KBM-7 (cell line): ENCODE measurements around the gene PRRG2.

Experiments used
- DNase-seq: peaks from one replicate; pipeline ENCODE4 v3.0.0-alpha.2; 2015
- in situ Hi-C: fragments of 300-500 bp; cut with MboI; formaldehyde crosslinking; loops from 2 replicates; pipeline ENCODE4 v1.14.3; 2020; ENCODE audit warnings: low sequenced_read_pairs, low pct_unique_long_range_greater_than_20kb, mixed read lengths

Gene PRRG2

DNA sequence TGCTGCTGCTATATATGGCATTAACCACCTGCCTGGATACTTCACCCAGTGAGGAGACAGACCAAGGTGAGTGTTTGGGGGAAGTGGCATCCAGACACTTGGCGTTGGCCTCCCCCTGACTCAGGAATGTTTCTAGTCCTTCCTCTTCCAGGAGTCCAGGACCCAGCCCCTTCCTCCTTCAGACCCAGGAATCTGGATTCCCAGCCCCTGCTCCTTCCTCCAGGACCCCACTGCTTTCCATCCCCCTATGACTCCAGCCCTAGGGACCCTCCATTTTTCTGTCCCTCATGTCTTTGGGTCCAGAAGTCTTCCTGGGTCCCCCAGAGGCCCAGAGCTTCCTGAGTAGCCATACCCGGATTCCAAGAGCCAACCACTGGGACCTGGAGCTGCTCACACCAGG is 2.1 kb downstream of the PRRG2 start:
- in situ Hi-C loops: no loop called here
- no peak for DNase-seq

DNA sequence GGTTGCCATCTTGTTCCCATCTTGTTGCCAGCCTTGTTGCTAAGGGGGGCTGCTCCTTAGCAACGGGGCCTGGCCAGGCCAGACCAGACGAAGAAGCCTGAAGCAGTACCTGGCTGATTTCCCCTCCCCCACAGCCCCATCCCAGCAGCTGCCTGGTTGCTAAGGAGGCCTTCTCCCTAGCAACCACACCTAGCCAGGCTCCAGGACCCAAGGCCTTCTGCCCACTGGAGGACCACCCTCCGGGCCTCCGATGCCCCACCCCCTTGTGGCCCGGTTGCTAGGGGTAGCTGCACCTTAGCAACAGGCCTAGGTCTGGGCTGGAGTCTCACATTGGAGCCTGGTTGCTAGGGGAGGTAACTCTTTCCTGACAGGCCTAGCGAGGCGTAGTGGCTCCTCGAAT is 3.9 kb downstream of the PRRG2 start:
- in situ Hi-C loops: no loop called here
- no peak for DNase-seq

DNA sequence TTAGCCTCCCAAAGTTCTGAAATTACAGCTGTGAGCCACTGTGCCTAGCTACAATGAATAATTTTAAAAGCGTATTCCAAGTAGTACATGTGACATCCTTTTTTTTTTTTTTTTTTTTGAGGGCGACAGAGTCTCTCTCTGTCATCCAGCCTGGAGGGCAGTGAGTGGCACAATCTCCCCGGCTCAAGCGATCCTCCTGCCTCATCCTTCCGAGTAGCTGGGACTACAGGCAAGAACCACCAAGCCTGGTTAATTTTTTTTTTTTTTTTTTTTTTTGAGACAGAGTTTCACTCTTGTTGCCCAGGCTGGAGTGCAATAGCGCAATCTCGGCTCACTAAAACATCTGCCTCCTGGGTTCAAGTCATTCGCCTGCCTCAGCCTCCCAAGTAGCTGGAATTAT is 6.1 kb downstream of the PRRG2 start:
- DNase-seq: no peak
- in situ Hi-C loops: no loop called here

DNA sequence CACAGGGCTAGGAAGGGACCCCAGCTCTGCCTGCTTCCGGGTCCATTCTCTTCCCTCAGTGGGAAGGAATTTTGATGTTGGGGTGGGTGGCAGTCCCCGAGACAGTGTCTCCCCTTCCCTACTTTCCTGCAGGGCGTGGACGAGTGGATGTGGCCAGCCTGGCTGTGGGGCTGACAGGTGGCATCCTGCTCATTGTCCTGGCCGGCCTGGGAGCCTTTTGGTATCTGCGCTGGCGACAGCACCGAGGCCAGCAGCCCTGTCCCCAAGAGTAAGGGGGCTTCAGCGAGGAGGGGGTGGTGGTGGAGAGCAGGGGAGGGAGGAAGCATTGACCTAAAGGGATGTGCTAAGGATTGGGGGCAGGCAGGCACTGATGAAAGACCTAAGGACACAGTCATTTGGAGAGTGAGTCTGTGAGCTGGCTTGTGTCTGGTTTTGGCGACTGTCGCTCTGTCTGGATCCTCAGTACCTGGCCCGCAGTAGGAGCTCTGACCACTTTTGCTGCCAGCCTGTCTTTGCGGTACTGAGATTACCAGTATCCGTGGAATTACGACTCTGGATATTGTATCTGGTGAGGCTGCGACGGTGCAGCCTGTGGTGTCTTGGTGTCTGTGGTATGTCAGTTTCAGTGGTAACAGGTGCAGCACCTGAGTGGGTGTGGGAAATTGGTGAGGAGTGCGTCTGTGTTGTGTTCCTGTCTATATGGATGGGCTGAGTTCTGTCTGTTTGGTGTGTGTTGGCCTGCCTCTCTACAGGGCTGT is 7.4 kb downstream of the PRRG2 start:
- DNase-seq: no peak
- in situ Hi-C loops: no loop called here

DNA sequence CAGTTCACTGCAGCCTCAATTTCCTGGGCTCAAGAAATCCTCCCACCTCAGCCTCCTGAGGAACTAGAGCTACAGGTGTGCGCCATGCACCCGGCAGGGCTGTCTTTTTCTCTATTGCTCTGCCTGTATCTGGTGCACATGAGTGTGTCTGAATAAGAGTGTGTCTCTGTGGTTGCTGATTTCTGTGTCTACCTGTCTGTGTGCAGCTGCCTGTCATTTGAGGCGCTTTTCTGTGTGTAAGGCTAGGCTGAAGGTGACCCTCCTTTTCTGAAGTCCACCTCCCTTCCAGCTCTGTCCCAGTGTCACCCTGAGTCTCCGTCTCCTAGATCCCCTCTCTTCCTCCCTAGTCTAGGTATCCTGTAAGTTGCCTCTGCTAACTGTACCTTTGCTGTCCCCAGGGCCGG is 8.4 kb downstream of the PRRG2 start:
- in situ Hi-C loops: no loop called here
- DNase-seq: peak; percentile 22

DNA sequence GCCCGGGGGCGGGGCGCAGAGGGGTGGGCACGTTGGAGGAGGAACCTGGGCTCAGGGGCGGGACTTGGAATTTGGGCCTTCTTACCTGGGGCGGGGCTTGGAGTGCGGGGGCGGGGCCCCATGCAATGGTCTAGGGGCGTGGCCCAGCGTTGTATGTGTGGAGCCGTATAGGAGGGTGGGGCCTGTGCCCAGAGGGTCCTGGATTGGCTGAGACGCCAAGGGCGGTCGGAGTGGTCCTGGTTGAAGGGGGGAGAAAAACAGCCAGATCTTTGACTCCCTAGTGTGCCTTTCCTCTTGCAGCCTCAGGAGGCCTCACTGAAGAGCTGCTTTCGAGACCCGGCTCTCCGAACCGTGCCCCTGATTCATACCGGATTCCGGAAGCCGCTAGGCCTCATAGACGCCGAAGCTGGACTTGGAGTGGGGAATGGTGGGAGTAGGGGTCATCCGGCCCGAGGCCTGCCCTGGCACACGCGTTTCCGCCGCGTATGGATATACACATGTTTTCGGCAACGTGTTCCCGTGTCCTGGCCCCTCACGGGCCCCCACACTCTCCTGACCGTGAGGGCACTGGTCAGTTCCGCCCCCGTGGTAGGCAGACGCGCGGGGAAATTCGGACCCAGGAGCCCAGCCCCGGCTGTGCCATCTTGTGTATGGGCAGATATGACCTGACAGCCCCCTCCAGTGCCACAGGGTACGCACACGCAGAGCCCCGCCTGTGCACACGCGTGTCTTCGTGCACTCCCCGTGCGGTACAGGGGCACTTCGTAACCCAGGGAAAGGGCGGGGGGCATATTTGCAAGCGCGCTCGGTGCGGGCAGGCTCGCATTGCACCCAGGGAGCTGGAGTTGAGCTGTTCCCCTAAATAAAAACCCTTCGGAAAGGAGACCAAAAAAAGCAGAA is 9.2 kb downstream of the PRRG2 start:
- in situ Hi-C loops: no loop called here
- peak; percentile 98 for DNase-seq

DNA sequence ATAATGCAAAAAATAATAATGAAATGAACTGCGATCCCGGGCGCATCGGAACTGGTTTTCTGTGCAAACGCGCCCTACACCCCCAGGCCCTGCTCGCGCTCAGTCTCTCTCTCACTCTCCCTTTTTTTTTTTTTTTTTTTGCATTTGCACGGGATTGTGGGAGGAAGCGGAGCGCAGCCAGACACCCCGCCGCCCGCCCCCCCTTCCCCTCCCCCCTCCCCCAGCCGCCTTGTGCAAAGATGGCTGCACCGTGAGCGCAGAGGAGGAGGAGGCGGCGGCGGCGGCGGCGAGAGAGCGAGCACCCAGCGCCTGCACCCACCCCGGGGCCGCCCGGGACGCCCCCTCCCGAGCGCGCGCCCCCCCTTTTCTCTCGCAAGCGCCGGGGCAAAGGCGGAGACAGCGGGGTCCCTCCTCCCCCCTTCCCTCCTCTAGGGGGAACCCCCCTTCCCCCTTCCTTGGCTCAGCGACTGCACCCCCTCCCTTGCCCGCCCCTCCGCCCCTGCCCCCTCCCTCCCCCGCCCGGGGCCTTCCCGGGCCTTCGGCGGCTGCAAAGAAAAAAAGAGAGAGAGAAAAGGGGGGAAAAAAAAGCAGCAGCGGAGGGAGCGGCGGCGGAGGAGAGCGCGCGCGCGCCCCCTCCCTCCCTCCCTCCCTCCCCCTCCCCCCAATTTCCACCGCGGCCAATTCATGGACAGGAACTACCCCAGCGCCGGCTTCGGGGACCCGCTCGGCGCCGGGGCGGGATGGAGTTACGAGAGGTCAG is 10.0 kb downstream of the PRRG2 start, which contains the start of gene PRR12:
PRR12 (plus strand) TSS at position 212 of the 760 bp plus-strand sequence; CDS start at position 685, 473 bp downstream.
- DNase-seq: peak; percentile 85
- in situ Hi-C loops: no loop called here

DNA sequence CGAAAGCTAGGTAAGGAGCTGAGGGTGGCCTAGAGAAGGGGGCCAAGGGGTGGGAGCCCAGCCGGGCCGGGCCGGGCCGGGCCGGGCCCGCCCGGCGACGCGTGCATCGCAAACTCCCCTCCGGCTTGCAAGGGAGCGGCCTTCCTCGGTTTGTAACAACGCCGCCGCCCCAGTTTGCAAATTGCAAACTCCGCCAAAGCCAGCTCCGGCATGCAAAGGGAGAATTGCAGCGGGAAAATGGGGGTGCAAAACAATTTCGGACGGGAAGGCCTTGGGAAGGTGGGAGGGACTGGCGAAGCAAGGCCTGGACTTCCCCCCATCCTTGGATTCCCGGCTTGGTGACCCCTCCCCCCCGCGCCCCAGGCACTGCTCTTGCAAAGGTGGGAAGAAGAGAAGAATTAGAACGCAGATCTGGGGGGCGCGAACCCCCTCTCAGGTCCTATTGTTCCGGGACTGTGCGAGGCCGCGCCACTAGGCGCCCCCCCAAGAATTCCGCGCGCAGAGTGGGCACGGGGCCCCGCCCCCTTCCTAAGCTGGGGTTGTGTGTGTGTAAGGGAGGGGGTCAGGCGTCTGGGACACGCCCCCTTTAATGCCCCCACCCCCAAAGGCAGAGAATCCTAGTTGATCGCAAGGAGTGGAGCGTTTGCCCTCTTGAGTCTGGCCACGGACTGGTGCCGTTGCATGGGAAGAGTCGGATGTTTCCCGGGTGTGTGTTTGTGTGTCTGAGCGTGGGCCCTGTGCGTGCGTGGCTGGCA is 10.8 kb downstream of the PRRG2 start:
- in situ Hi-C loops: no loop called here
- peak; percentile 56 for DNase-seq

DNA sequence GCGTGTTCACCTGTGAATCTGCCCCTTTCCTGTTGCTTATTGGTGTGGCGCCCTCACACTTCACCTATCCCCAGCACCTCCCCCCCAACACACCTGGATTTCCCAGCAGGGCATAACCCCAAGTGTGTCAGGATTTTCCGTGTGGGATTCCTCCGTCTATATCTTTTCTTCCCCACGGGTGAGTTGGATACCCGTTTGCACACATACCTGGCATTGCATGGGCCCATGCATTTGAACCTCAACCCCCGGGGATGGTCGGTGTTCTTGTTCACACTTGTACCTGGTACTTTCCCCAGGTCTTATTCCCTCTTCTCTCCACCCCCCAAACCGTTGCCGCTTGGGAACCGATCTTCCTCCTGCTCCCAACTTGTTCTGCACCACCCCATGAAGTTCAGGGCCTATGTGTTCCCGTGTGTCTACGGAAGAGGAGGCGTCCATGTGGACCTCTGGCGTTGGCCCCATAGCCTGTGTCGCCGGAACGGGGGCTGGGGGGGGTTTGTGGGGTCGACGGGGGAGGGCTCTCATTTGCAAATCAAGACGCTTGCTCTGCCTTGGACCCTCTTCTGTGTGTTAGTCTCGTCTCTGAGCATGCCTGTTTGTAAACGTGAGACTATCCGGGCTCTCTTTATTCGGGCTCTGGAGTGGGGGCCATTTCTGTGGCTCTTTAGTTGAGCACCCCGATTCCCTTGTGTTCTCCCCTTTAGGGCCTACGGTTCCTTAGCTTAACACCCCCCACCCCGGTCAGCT is 11.5 kb downstream of the PRRG2 start:
- peak; percentile 16 for DNase-seq
- in situ Hi-C loops: no loop called here

DNA sequence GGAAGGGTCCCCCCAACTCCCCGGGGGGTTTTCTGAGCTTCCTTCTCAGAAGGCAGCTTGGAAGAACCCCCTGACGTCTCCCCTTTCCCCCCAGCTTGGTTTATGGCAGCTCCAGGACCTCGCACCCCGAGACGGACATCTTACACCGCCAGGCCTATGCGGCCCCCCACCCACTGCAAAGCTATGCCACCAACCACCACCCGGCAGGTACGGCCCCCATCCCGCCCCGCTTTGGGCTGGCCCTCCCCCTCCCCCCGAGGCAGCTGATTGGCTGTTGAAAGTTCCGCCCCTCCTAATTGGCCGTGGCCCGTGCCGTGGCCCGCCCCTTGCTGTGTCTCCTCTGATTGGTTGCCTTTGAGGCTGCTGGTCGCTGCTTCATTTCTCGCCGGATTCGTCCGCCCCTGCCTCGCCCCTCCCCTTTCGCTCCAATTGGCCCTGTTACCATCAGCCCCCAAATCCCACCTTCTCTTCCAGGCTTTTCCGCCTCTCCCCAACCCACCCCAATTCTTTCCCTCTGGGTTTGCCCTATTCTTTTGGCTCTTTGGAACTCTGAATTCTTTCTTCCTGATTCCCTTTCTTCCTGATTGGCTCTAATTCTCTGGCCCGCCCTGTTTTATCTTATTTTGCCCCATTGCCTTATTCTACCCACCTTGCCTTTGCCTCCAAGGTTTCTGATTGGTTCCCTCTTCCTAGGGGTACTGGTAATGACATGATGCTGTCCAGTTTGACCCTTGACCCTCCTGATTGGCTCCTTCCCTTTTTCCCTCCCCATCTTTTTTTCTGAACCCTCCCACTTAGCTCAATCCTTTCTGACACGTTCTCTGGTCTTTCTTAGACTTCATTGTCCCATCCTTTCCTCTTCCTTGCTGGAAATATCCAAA is 12.4 kb downstream of the PRRG2 start:
- DNase-seq: peak; percentile 91
- in situ Hi-C loops: no loop called here

DNA sequence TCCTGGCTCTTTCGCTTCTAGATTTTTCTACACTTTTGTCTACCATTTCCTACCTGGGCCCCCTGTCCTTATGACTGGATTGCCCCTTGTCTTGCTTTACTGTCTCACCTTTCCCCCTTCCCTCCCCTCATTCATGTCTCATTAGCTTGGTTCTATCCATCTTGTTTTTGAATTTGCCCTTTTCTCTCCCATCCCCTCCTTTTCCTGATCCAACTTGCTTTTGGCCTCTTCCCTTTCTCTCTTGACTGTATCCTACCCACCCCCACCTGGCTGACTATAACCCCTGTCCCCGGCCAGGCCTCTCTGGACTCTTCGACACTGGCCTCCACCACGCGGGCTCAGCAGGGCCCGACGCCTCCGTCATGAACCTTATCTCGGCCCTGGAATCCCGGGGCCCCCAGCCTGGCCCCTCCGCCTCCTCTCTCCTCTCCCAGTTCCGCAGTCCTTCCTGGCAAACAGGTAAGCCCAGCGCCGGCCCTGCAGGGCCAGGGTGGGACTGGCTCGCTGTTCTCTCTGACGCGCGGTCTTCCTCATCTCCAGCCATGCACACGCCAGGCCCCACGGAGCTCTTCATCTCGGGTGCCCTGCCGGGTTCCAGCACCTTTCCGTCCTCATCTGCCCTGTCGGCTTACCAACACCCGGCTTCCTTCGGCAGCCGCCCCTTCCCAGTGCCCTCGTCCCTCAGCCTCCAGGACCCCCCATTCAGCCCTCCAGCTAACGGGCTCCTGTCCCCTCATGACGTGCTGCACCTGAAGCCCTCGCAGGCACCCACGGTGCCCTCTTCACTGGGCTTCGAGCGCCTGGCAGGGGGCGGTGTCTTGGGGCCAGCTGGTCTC is 13.3 kb downstream of the PRRG2 start:
- in situ Hi-C loops: no loop called here
- no peak for DNase-seq

DNA sequence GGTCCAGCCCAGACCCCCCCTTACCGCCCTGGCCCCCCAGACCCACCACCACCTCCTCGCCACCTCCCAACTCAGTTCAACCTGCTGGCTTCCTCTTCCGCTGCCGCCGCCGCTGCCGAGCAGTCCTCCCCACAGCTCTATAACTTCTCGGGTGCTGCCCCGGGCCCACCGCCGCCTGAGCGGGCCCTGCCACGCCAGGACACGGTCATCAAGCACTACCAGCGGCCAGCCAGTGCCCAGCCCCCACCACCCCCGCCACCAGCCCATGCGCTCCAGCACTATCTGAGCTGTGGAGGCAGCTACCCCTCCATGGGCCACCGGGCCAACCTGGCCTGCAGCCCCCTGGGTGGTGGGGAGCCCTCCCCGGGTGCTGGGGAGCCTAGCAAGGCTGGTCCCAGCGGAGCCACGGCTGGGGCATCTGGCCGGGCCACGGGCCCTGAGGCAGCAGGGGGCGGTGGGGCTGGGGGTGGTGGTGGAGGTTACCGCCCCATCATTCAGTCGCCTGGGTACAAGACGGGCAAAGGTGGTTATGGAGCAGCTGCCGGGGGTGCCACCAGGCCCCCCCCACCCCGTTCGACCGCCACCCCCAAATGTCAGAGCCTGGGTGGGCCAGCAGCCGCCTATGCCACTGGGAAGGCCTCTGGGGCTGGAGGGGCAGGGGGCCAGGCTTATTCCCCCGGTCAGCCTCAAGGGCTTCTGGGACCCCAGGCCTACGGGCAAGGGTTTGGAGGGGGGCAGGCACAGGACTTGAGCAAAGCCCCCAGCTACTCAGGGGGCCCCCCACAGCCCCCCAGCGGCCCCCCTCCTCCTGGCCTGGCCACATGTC is 14.1 kb downstream of the PRRG2 start:
- in situ Hi-C loops: no loop called here
- no peak for DNase-seq

DNA sequence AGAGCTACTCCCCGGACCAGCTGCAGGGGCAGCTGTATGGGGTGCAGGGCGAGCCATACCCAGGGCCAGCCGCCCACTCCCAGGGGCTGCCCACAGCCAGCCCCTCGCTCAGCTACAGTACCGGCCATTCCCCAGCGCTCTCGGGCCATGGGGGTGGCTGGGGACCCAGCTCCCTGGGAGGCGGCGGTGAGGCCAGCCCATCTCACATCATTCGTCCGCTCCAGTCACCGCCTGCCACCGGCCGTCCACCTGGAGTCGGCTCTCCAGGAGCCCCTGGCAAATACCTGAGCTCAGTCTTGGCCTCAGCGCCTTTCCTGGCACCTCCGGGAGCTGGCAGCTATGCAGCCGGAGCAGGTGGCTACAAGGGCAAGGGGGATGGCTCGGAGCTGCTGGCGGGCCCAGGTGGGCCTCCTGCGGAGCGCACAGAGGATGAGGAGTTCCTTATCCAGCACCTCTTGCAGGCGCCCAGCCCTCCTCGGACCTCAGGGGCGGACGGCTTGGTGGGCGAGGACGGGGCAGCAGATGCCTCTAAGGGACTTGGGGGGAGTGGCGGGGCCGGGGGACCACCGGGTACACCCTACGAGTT is 14.8 kb downstream of the PRRG2 start:
- no peak for DNase-seq
- in situ Hi-C loops: no loop called here

DNA sequence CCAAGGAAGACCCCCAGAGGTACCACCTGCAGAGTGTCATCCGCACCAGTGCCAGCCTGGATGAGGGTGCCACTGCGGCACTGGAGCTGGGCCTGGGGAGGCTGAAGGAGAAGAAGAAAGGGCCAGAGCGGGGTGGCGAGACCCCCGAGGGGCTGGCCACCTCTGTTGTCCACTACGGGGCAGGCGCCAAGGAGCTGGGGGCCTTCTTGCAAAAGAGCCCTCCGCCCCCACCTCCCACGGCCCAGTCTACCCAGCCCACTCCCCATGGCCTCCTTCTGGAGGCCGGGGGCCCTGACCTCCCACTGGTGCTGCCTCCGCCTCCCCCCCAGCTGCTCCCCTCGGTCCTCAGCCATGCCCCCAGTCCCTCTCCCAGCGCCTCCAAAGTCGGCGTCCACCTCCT is 15.3 kb downstream of the PRRG2 start:
- DNase-seq: no peak
- in situ Hi-C loops: no loop called here

DNA sequence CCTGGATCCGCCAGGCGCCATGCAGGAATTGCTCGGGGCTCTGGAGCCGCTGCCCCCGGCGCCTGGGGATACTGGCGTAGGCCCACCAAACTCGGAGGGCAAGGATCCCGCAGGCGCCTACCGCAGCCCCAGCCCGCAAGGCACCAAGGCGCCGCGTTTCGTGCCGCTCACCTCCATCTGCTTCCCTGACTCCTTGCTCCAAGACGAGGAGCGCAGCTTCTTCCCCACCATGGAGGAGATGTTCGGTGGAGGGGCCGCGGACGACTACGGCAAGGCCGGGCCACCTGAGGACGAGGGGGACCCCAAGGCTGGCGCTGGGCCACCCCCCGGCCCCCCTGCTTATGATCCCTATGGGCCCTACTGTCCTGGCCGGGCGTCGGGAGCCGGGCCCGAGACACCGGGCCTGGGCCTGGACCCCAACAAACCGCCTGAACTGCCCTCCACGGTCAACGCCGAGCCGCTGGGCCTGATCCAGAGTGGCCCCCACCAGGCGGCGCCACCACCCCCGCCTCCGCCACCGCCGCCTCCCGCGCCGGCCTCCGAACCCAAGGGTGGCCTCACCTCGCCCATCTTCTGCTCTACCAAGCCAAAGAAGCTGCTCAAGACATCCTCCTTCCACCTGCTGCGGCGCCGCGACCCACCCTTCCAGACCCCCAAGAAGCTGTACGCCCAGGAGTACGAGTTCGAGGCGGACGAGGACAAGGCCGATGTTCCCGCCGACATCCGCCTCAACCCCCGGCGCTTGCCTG is 16.0 kb downstream of the PRRG2 start:
- no peak for DNase-seq
- in situ Hi-C loops: no loop called here
